ENCODE data around the gene NIPAL3. TPM values are rescaled to one million over a fixed set of nuclear protein-coding genes. Genes with fewer than 3 reads are reported as not detected.

Gene NIPAL3
- total RNA-seq, 1 experiment from 2014 or later: 11.2 TPM

- TF ChIP-seq, protein P1, sequence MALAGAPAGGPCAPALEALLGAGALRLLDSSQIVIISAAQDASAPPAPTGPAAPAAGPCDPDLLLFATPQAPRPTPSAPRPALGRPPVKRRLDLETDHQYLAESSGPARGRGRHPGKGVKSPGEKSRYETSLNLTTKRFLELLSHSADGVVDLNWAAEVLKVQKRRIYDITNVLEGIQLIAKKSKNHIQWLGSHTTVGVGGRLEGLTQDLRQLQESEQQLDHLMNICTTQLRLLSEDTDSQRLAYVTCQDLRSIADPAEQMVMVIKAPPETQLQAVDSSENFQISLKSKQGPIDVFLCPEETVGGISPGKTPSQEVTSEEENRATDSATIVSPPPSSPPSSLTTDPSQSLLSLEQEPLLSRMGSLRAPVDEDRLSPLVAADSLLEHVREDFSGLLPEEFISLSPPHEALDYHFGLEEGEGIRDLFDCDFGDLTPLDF (CRISPR knock-in tag; IDR thresholded peaks at IDR 0.05): no peak
- TF ChIP-seq, protein P2, sequence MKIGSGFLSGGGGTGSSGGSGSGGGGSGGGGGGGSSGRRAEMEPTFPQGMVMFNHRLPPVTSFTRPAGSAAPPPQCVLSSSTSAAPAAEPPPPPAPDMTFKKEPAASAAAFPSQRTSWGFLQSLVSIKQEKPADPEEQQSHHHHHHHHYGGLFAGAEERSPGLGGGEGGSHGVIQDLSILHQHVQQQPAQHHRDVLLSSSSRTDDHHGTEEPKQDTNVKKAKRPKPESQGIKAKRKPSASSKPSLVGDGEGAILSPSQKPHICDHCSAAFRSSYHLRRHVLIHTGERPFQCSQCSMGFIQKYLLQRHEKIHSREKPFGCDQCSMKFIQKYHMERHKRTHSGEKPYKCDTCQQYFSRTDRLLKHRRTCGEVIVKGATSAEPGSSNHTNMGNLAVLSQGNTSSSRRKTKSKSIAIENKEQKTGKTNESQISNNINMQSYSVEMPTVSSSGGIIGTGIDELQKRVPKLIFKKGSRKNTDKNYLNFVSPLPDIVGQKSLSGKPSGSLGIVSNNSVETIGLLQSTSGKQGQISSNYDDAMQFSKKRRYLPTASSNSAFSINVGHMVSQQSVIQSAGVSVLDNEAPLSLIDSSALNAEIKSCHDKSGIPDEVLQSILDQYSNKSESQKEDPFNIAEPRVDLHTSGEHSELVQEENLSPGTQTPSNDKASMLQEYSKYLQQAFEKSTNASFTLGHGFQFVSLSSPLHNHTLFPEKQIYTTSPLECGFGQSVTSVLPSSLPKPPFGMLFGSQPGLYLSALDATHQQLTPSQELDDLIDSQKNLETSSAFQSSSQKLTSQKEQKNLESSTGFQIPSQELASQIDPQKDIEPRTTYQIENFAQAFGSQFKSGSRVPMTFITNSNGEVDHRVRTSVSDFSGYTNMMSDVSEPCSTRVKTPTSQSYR (CRISPR knock-in tag; IDR thresholded peaks at IDR 0.05): no peak
- TF ChIP-seq IRF2 (CRISPR knock-in tag; IDR thresholded peaks at IDR 0.05; ENCODE audit: borderline replicate concordance, low read depth): no peak
- TF ChIP-seq ZNF121 (CRISPR knock-in tag; IDR thresholded peaks at IDR 0.05): no peak
- TF ChIP-seq, protein P3, sequence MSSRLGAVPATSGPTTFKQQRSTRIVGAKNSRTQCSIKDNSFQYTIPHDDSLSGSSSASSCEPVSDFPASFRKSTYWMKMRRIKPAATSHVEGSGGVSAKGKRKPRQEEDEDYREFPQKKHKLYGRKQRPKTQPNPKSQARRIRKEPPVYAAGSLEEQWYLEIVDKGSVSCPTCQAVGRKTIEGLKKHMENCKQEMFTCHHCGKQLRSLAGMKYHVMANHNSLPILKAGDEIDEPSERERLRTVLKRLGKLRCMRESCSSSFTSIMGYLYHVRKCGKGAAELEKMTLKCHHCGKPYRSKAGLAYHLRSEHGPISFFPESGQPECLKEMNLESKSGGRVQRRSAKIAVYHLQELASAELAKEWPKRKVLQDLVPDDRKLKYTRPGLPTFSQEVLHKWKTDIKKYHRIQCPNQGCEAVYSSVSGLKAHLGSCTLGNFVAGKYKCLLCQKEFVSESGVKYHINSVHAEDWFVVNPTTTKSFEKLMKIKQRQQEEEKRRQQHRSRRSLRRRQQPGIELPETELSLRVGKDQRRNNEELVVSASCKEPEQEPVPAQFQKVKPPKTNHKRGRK (CRISPR knock-in tag; IDR thresholded peaks at IDR 0.05; ENCODE audit: borderline replicate concordance): no peak
- TF ChIP-seq NR3C1 (CRISPR knock-in tag; conservative IDR thresholded peaks at IDR 0.05; ENCODE audit: low read depth): no peak
- TF ChIP-seq PRRX2 (CRISPR knock-in tag; IDR thresholded peaks at IDR 0.05): no peak
- TF ChIP-seq, protein P4, sequence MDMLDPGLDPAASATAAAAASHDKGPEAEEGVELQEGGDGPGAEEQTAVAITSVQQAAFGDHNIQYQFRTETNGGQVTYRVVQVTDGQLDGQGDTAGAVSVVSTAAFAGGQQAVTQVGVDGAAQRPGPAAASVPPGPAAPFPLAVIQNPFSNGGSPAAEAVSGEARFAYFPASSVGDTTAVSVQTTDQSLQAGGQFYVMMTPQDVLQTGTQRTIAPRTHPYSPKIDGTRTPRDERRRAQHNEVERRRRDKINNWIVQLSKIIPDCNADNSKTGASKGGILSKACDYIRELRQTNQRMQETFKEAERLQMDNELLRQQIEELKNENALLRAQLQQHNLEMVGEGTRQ (CRISPR knock-in tag; IDR thresholded peaks at IDR 0.05): no peak
- TF ChIP-seq, protein P5, sequence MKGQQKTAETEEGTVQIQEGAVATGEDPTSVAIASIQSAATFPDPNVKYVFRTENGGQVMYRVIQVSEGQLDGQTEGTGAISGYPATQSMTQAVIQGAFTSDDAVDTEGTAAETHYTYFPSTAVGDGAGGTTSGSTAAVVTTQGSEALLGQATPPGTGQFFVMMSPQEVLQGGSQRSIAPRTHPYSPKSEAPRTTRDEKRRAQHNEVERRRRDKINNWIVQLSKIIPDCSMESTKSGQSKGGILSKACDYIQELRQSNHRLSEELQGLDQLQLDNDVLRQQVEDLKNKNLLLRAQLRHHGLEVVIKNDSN (CRISPR knock-in tag; IDR thresholded peaks at IDR 0.05): no peak
- no peak for TF ChIP-seq ZBTB43 (CRISPR knock-in tag; IDR thresholded peaks at IDR 0.05)
- no peak for TF ChIP-seq FOXK1 (CRISPR knock-in tag; IDR thresholded peaks at IDR 0.05)
- TF ChIP-seq RORB (CRISPR knock-in tag; IDR thresholded peaks at IDR 0.05): no peak
- TF ChIP-seq NFE2L1 (CRISPR knock-in tag; IDR thresholded peaks at IDR 0.05): no peak
- H3K4me3 Mint-ChIP-seq: no peak overlapping the region
- no peaks in the 10 kb centered on the region for H3K27me3 Mint-ChIP-seq (ENCODE audit: low read depth)
- H3K36me3 Mint-ChIP-seq: no peaks in the 10 kb centered on the region
- H3K27ac Mint-ChIP-seq: peak overlapping the region; percentile 17; the same call in 1 of the 2 replicates
- no peak for DNase-seq (ENCODE audit: low spot score)
- H3K4me1 Mint-ChIP-seq: peaks cover 28% of the 10 kb centered on the region
- 0 out of 2 replicates have a peak, but pooled peaks have one; percentile 27 for ATAC-seq
- ChIA-PET CTCF (interaction anchor here (1.4 kb wide), 1 partner anchor 25 kb away, joined by 3 read pairs; the partner anchor contains the start of gene RCAN3), POLR2A (interaction anchor here (0.5 kb wide), 1 partner anchor 811 kb away, joined by 3 read pairs; no protein-coding TSS in a partner anchor)
- no peaks in the 10 kb centered on the region for H3K9me3 Mint-ChIP-seq
Measured at GRCh38 chr1:24477309-24477708, 61.7 kb downstream of the NIPAL3 start.

DNA sequence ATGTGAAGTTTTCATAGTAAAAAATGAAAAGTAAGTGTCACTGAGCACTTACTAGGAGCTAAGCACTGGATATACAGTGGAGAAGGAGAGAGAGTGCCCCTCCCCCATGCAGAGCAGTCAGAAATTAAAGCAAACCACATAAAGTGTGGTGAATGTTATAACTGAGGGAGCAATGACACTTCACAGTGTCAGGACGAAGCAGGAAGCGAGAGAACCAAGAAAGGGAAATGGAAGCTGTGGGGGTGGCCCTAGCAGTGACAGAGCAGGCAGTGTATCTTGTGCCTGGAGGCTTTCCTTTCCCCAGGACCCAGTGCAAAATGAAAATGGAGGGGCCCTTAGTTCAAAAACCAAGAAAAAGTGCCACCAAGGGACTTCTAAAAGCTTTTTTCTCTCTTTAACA is 65.5 kb downstream of the NIPAL3 start:
- Mint-ChIP-seq H3K4me3 (no peak overlapping the region), H3K27ac (peak overlapping the region; percentile 62), H3K27me3 (ENCODE audit: low read depth) (no peaks in the 10 kb centered on the region), H3K4me1 (peaks cover 20% of the 10 kb centered on the region), H3K9me3 (no peaks in the 10 kb centered on the region), H3K36me3 (no peaks in the 10 kb centered on the region)
- ChIA-PET CTCF (interaction anchor here (0.6 to 2.0 kb wide), 3 partner anchors 66 to 159 kb away, joined by 3 to 13 read pairs (median 5); partner anchors contain the start of gene NIPAL3), POLR2A (no interaction called here)
- ATAC-seq (peak; percentile 70), DNase-seq (ENCODE audit: low spot score) (no peak)
- TF ChIP-seq E2F5 (CRISPR knock-in tag; IDR thresholded peaks at IDR 0.05) (no peak), OVOL2 (CRISPR knock-in tag; IDR thresholded peaks at IDR 0.05; ENCODE audit: borderline replicate concordance) (no peak), ZNF232 (CRISPR knock-in tag; IDR thresholded peaks at IDR 0.05) (no peak), ZNF138 (CRISPR knock-in tag; conservative IDR thresholded peaks at IDR 0.05) (no peak)
- TF ChIP-seq, protein P6, sequence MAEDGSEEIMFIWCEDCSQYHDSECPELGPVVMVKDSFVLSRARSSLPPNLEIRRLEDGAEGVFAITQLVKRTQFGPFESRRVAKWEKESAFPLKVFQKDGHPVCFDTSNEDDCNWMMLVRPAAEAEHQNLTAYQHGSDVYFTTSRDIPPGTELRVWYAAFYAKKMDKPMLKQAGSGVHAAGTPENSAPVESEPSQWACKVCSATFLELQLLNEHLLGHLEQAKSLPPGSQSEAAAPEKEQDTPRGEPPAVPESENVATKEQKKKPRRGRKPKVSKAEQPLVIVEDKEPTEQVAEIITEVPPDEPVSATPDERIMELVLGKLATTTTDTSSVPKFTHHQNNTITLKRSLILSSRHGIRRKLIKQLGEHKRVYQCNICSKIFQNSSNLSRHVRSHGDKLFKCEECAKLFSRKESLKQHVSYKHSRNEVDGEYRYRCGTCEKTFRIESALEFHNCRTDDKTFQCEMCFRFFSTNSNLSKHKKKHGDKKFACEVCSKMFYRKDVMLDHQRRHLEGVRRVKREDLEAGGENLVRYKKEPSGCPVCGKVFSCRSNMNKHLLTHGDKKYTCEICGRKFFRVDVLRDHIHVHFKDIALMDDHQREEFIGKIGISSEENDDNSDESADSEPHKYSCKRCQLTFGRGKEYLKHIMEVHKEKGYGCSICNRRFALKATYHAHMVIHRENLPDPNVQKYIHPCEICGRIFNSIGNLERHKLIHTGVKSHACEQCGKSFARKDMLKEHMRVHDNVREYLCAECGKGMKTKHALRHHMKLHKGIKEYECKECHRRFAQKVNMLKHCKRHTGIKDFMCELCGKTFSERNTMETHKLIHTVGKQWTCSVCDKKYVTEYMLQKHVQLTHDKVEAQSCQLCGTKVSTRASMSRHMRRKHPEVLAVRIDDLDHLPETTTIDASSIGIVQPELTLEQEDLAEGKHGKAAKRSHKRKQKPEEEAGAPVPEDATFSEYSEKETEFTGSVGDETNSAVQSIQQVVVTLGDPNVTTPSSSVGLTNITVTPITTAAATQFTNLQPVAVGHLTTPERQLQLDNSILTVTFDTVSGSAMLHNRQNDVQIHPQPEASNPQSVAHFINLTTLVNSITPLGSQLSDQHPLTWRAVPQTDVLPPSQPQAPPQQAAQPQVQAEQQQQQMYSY (CRISPR knock-in tag; IDR thresholded peaks at IDR 0.05): no peak
